DMS114 treated with DMSO at 0.1 percent for 48 hours (cell line): ENCODE data around the gene DYNC1LI2.

Source experiments
- DNase-seq: peaks from one replicate; lab custom pipeline; 2025; ENCODE audit not compliant: unreplicated experiment; lab: John Stamatoyannopoulos, UW

Gene DYNC1LI2

DNA sequence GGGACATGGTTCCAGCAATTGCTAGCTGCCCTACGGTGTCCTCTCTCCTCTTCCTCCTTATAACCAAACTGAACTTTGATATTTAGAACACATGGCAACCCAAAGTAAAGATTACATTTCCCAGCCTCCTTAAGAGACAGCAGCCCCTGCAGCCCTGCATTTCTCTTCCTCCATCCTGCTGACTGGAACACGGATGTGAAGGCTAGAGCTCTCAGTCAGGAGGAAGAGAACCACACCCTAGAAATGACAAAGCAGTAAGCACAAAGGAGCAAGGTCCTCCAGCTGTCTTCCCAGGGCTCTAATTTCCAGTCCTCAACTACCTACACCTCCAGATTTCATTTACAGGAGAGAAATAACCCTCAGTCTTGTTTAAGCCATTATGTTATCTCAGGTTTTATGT lies 10.9 kb downstream of the DYNC1LI2 start:
- no peak for DNase-seq

DNA sequence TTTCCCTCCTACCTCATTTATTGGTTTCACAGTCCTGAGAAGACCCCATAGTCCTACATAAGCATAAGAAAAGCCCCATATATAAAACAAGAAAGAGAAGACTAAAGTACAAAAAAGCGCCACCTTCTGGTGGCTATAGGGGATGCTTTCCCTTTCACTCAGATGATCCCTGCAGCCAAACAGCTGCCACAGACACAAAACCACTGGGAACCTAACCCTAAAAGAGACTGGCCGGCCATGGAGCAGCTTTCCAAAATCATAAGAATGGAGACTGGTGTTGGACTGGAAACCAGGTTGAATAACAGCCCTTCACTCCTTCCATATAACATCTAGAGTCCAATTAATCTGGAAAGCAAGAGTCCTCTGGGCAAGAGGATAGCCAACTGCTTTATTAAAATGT lies 11.4 kb downstream of the DYNC1LI2 start:
- DNase-seq: peak; percentile 42

GRCh38 chr16:66735891-66736290 lies 15.5 kb downstream of the DYNC1LI2 start:
- no peak for DNase-seq

- DNase-seq: no peak
Observed at GRCh38 chr16:66731101-66731500, 20.3 kb downstream of the DYNC1LI2 start.

DNA sequence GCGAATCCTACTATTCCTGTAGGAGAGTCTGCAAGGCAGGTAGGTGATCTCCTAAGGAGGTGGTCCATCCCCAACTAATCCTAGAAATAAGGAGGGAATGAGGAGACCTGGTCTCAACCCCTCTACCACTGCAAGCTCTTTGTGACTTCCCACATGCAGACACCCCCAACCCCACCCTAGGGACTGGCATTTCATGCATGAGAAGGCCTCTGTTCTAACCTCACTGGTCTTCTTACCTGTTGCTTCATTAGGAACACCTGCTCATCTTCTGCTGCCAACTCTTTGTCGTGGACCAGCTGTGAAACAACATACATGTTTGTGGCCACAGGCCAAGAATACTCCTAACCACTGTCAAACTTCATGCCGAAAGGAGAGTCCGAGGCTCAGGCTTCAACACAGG lies 22.6 kb downstream of the DYNC1LI2 start:
- DNase-seq: no peak

GRCh38 chr16:66728117-66728787 lies 23.2 kb downstream of the DYNC1LI2 start:
- peak; percentile 76 for DNase-seq

DNA sequence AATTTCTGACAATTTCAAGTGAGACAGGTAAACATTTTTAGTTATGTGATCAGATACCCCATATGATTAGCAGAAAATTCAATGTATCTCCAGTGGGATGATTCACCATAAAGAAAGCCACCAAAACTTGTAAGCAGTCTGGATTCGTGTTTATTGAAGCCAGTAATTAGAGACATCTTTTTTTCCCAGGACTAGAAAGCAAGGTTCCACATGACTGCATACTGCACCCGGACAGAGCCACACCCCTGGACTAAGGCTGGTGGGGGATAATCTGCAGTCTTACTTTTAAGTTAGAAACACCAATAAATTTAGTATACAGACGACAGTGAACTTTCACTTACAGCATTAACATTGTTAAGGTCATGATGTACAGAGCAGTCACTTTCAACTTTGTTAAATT lies 30.6 kb downstream of the DYNC1LI2 start:
- DNase-seq: no peak

- no peak for DNase-seq
Observed at GRCh38 chr16:66719246-66719645, 32.2 kb downstream of the DYNC1LI2 start.

GRCh38 chr16:66717776-66718175 lies 33.6 kb downstream of the DYNC1LI2 start:
- DNase-seq: no peak

GRCh38 chr16:66717112-66717675 lies 34.2 kb downstream of the DYNC1LI2 start:
- peak; percentile 57 for DNase-seq

GRCh38 chr16:66714654-66715307 lies 36.6 kb downstream of the DYNC1LI2 start:
- DNase-seq: no peak

DNA sequence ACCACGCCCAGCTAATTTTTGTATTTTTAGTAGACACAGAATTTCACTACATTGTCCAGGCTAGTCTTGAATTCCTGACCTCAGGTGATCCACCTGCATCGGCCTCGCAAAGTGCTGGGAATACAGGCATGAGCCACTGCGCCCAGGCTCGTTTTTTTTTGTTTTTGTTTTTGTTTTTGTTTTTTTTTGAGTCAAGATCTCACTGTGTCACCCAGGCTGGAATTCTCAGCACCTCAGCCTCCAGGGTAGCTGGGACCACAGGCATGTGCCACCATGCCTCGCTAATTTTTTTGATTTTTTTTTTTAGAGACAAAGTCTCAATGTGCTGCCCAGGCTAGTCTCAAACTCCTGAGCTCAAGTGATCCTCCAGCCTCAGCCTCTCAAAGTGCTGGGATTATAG lies 37.3 kb downstream of the DYNC1LI2 start:
- no peak for DNase-seq

- DNase-seq: no peak
Observed at GRCh38 chr16:66713076-66713475, 38.3 kb downstream of the DYNC1LI2 start.

DNA sequence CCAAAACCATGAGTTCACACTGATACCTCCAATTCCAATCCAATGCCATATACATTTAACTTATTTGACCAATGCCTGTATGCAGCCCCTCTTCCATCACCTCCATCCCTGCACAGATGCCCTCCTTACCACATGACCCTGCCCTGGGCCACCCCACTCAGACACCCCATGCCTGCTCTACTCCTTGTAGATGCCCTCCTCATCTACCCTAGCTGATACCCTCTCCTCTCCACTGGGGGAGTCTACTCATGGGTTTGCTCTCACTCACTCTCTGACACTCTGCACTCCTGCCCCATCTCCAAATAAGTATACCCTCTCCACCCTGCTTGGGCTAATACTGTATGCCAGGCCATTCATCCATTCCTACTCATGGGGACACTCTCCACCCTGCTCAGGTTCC lies 38.9 kb downstream of the DYNC1LI2 start:
- DNase-seq: no peak

- no peak for DNase-seq
Observed at GRCh38 chr16:66711581-66711980, 39.8 kb downstream of the DYNC1LI2 start.

DNA sequence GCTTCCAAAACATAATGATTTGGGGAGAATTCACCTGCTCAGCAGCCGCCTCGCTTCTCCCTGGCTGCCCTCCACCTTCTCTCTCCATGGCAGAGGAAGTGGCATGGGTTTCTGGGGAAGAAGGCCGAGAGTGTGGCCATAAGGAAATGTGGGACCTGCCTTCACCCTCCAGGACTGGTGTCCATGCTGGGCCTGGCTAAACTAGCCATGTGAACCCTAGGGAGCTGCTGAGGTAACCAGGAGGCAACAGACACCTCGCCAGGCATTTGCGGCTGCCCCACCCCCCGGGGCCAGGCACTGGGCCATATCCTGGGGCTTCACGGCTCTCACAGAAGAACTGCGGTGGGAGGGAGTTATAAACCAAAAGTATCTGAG lies 44.9 kb downstream of the DYNC1LI2 start:
- DNase-seq: no peak

DNA sequence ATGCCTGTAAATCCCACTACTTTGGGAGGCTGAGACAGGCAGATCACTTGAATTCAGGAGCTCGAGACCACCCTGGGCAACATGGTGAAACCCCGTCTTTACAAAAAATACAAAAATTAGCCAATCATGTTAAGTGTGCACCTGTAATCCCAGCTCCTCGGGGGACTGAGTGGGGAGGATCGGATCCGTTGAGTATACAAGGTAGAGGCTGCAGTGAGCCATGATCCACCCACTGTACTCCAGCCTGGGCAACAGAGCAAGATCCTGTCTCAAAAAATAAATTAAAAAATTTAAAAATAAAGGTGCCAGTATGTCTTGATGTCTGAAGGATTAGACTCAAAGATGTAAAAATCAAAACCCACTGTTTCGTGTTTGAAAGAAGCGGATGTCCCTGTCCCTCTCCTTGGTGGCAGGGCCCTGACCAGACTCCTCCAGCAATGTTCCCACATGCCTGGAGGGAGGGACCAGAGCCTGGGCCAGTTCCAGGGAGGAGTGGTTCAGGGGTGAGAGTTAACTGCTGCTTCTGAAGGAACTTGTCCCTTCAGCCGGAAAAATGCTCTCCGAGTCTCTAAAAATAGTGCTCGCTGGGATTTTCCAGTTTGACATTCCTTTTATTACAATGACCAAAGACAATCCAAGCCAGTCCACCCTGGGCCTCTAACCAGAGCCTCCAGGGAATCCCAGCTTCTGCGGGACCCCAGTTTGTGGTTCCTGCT lies 45.5 kb downstream of the DYNC1LI2 start:
- no peak for DNase-seq

DNA sequence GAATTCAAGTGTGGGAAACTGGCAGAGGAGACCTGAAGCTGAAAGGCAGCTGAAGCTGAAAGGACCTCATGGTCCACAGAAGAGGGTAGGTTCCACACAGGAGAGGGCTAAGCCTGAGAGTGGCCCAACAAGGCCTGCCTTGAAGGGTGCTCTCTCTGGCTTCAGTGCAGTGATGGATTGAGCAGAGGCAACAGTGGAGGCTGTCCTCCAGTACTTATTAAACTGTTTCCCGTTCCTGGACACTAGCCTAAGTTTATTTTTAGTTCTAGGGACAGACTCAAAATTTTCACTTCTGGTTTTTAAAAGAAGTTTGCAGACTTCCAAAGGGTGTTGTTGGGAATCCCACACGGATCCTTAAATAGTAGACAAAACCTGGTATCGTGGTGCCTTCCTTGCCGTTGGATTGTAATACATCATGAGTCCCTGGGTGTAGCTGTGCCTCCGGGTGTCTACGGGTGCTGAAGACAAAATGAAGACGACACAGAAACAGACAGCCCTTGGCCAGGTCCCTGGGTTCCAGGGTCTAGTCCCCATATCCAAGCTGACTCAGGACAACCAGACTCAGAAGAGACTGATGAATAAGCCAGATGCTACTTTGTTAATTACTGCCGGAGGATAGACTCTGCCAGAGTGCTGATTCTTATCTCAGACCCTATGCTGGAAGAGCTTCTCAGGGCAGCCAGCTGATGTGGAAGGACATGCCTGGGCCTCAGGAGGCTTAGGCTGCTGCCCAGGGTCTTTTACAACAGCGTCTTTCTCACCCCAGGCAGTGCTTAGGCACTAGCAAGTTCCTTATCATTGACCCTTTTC lies 47.8 kb downstream of the DYNC1LI2 start:
- no peak for DNase-seq

- no peak for DNase-seq
Observed at GRCh38 chr16:66701516-66701915, 49.9 kb downstream of the DYNC1LI2 start.

- DNase-seq: no peak
Observed at GRCh38 chr16:66701026-66701425, 50.4 kb downstream of the DYNC1LI2 start.

GRCh38 chr16:66699898-66700297 lies 51.5 kb downstream of the DYNC1LI2 start:
- no peak for DNase-seq
